A172 (cell line): Measurements from ENCODE around the gene PGGHG. TPM values are rescaled to one million over a fixed set of nuclear protein-coding genes. Genes with fewer than 3 reads are reported as not detected.
"Not testable (repeated sequence)": the region's sequence is repeated elsewhere in the genome, so short reads cannot be mapped to it uniquely, and the experiment has no call there.

Source experiments
- DNase-seq: peaks from one replicate; pipeline ENCODE4 v3.0.0-alpha.2; 2015; ENCODE audit warnings: low spot score
- total RNA-seq: library from RNA; depleted of rRNA; stranded (reverse); fragments of >200 nt; shearing (Covaris generic); gene quantifications from 2 replicates; pipeline ENCODE4 v1.2.3, GENCODE V29; 2014

Gene PGGHG
- total RNA-seq, 1 experiment from 2014 or later: 13.0 TPM

DNA sequence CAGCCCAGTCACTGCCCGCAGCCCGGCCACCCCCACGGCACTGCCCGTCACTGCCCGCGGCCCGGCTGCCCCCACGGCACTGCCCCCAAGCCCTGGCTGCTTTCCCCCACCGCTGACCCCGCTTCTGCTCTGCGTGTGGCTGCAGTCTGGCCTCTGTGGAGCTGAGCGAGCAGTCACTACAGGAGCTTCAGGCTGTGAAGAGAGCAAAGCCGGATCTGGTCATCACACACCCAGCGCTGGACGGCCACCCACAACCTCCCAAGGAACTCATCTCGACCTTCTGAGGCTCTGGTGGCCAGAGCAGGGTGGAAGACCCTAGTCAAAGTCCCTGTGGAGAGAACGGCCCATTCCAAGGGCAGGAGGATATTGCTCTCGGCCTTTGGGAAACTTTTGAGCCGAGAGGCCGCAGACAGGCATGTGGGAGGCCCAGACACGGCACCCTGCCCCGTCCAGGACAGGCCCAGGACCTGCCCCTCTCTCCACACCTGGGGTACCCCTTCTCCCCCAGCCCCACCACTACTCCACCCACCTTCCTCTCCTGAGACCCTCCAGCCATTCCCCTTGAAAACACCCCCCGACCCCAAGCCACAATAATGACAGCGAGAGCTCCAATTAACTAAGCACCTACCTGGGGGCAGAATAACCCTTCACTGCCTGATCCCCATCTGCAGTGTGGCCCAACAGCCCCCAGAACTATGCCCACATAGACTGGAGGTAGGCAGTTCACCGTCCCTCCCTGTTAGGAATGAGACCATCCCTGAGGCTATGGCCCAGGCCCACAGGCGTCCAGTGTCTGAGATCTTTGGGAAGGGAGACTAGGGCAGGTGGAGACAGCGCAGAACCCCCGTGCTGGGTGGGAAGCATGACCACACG lies 3.7 kb upstream of the PGGHG start:
- DNase-seq: no peak

DNA sequence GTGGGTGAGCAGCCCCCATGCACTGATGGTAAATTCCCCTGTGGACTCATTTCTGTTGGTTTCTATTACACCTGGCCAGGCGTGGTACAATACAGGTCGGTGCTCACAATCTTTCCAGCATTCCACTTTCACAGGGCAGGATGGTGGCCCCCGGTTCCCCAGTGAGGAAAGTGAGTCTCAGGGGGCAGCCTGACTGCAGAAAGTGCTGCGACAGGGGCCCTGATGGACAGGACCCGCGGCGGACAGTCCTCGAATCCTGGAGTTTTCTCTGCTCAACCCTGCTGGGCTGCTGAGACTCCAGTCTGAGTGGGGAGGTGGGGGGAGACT lies 3.1 kb upstream of the PGGHG start:
- DNase-seq: no peak

DNA sequence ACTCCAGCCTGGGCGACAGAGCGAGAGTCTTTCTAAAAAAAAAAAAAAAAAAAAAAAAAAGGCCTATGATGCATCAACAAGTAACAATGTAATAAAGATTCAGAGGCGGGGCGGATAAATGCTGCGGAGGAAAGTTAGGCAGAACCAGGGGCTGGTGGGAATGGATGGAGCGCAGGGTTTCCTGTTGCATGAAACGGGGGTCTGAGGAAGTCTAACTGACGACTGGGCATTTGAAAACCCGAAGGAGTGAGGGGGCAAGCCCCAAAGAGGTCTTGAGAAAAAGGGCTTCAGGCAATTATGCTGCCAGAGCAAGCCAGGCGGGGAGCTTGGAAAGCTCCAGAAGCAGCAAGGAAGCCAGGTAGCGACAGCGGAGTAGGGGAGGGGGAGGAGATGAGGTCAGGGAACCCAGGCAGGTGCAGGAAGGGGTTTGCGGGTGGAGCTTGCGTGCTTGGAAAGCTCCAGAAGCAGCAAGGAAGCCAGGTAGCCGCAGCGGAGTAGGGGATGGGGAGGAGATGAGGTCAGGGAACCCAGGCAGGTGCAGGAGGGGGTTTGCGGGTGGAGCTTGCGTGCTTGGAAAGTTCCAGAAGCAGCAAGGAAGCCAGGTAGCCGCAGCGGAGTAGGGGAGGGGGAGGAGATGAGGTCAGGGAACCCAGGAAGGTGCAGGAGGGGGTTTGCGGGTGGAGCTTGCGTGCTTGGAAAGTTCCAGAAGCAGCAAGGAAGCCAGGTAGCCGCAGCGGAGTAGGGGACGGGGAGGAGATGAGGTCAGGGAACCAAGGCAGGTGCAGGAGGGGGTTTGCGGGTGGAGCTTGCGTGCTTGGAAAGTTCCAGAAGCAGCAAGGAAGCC lies 1.7 kb upstream of the PGGHG start:
- not testable (repeated sequence) for DNase-seq

DNA sequence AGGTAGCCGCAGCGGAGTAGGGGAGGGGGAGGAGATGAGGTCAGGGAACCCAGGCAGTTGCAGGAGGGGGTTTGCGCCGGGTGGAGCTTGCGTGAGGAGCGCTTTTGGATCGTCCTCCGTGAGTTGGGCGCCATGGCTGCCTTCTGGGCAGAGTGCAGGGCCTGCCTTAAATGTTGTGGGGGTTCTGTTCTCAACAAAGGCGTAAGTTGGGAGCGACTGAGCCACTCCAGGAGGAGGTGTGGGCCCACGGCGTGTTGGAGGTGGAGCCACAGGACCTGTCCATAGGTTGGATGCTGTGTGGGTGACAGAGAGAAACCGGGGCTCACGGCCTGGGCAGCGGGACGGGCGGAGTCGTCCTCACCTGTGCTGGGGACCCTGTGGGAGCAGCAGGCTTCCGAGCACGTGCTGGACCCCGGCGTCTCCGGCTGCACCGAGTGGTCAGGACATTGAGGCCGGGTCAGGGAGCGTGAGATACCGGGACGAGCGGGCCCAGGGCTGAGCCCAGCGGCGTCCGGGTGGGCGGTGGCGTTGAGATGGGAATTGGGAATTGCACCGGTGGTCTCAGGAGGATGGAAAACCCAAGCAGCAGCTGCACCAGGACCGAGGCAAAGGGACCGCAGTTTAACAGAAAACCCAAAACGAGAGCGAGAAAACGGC lies 977 bp upstream of the PGGHG start:
- no peak for DNase-seq

DNA sequence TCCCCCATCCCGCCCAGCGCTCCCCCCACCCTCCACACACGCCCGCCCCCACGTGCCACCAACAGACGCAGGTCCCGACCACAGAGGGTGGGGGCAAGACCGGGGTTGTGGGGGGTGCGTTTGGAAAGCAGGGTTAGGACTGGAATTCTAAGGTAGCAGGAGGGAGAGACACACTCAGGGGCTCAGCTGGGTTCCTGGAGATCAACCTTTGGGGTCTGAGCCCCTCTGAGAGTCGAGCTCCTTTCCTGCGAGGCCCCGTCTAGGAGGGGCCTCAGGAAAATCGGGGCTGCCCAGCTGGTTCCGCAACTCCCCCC lies 429 bp downstream of the PGGHG start:
- no peak for DNase-seq

DNA sequence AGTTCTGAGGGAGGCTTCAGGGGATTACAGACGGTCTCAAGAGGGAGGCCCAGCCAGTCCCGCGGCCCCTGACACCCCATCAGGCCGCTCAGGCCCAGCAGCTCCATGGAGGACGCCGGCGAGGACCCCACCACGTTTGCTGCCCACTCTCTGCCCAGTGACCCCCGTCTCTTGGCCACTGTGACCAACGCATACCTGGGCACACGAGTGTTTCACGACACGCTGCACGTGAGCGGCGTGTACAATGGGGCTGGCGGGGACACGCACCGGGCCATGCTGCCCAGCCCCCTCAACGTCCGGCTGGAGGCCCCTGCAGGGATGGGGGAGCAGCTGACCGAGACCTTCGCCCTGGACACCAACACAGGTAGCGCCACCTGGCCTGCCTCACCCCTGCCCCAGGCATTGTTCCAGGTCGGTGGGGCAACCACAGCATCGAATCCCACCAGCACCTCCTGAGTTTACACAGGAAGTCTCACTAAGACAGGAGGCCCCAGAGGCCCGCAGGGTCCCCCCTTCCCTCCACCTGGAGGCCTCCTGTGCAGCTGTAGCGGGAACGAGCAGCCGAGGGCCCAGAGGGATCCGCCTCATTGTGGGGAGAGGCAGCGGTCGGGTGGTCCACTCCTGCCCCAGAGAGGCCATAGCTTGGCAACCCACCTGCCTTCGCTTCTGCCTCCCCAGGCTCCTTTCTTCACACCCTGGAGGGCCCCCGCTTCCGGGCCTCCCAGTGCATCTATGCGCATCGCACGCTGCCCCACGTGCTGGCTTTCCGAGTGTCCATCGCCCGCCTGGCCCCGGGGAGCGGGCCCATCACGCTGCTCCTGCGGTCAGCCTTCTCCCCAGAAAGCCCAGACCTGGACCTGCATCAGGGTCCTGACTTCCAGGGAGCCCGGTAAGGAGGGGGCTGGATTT lies 1.0 kb downstream of the PGGHG start:
- DNase-seq: no peak

DNA sequence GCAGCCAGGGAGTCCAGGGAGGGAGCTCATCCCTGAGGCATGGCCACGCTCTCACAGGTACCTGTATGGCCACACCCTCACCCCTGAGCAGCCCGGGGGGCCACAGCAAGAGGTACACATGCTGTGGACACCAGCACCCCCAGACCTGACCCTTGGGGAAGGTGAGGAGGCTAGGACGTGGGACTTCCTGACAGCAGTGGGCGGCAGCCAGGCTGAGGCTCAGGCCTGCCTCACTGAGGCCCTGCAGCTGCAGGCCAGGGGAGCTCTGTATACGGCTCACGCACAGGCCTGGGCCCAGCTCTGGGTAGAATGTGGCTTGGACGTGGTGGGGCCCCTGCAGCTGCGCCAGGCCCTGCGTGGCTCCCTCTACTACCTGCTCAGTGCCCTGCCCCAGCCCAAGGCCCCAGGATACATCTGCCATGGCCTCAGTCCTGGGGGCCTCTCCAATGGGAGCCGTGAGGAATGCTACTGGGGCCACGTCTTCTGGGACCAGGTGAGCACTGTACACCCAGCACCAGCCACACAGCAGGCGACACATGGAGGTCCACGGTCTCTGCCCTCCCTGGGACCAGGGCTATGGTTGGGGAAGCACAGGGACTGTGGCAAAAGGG lies 1.8 kb downstream of the PGGHG start:
- DNase-seq: no peak

DNA sequence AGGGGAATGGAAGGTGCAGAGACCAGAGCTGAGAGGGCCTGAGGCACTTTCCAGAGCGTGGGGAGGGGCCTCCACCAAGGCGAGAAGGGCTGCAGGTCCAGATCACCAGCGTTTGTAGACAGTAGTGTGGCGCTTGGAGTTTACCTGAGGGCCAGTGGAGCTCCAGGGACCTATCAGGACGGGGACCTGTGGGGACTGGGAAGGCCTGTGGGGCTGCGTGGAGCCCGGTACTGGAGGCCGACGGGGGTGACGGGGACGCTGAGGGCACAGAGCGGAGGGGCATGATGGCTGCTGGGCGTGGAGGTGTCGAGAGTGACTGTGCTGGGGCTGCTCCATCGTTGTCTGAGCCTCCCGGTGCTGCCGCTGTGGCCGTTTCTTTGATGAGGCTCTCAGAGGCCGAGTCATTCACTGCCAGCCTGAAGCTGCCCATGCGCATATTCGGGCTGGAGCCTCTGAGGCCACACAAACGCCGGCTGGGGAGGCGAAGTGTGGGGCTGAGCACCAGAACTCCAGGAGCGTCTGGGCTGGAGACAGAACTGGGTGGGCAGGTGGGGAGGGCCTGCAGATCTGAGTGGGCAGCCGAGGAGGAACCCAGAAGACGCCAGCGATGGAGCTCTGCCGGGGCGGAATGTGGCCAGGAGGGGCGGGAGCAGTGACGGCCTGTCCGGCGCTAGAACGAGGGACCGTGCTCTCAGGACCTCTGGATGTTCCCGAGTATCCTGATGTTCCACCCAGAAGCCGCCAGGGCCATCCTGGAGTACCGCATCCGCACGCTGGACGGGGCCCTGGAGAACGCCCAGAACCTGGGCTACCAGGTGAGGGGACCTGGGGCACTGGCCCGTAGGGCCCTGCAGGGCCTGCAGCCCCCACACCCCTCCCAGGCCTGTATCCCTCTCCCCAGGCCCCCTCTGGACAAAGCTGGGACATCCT lies 2.6 kb downstream of the PGGHG start:
- DNase-seq: no peak

DNA sequence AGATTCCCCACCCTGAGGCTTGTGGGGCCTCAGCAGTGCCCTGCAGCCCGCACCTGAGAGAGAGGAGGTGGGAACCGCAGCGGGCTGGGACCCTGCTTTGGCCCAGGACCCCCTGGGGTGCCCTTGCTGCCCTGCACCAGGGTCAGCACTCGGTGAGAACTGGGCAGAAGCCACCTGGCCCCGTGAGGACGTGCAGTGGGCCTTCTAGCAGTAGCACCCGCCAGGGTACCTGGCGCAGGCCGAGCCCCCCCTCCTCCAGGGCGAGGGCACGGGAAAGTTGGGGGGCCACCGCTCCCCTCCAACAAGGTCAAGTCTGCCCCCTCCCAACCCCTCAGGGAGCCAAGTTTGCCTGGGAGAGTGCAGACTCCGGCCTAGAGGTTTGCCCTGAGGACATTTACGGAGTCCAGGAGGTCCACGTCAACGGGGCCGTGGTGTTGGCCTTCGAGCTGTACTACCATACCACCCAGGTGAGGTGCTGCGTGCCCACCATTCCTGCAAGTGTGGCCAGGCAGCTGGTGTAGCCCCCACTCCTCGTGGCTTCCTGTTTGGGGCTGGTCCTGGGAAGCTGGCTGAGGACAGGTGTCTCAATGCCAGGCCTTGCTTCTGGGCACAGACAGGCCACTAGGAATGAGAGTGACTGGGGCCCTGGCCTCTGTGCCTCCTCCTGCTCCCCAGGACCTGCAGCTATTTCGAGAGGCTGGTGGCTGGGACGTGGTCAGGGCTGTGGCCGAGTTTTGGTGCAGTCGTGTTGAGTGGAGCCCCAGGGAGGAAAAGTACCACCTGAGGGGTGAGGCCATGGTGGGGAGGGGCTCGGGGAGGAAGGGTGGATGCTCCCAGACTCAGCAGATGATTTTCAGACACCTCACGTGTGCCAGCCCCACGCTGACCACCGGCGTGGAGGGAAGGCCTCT lies 3.5 kb downstream of the PGGHG start:
- DNase-seq: no peak

DNA sequence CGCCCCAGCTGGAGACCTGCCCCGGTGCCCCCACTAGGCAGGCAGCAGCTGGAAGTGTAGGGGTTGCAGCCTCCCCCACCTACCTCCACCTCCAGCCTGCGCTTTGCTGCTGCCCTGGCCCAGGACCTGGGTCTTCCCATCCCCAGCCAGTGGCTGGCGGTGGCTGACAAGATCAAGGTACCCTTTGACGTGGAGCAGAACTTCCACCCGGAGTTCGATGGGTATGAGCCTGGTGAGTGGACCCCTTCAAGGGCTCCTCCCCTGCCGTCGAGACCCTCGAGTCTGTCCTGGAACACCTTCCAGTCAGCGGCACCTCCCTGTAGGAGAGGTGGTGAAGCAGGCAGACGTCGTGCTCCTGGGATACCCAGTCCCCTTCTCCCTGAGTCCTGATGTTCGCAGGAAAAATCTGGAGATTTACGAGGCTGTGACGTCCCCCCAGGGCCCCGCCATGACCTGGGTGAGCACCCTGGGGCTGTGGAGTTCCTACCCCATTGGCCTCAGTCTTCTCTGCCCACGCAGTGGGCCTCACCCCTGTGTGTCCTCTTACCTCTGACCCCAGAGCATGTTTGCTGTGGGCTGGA lies 4.4 kb downstream of the PGGHG start:
- DNase-seq: no peak

DNA sequence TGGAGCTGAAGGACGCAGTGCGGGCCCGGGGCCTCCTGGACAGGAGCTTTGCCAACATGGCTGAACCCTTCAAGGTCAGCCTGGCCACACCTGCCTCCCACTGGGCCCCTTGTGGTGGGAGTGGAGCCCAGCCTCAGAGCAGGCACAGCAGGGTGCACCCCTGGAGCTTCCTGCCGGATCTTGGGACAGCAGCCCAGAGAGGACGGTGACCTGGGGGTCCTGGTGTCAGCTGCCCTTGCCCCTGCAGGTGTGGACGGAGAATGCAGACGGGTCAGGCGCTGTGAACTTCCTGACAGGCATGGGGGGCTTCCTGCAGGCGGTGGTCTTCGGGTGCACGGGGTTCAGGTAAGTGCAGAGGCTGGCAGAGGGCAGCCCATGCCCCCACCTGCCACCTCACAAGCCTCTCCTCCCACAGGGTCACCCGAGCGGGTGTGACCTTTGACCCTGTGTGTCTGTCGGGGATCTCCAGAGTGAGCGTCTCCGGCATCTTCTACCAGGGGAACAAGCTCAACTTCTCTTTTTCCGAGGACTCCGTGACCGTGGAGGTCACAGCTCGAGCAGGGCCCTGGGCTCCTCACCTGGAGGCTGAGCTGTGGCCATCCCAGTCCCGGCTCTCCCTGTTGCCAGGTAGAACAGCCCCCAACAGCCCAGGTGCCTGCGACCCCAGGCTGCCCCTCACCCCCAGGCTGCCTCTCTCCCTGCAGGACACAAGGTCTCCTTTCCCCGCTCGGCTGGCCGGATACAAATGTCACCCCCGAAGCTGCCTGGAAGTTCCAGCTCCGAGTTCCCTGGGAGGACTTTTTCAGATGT lies 5.1 kb downstream of the PGGHG start:
- no peak for DNase-seq

DNA sequence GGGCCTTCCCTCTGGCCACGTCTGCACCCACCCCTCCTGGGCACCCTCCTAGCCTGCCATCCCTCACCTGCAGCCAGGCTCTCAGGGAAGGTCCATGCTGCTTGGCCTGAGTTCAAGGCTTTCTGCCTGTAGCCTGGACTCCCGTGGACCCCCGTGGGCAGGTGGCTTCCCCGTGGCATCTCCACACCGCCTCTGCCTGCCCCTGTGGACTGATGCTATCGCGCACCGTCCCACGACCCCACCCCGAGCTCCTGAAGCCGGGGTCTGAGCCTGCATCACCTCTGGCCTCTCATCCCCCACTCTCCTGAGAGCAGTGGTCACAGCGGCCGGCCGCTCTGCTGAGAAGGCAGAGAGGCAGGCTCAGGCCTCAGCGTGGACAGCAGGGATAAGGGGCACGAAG lies 5.9 kb downstream of the PGGHG start:
- no peak for DNase-seq

DNA sequence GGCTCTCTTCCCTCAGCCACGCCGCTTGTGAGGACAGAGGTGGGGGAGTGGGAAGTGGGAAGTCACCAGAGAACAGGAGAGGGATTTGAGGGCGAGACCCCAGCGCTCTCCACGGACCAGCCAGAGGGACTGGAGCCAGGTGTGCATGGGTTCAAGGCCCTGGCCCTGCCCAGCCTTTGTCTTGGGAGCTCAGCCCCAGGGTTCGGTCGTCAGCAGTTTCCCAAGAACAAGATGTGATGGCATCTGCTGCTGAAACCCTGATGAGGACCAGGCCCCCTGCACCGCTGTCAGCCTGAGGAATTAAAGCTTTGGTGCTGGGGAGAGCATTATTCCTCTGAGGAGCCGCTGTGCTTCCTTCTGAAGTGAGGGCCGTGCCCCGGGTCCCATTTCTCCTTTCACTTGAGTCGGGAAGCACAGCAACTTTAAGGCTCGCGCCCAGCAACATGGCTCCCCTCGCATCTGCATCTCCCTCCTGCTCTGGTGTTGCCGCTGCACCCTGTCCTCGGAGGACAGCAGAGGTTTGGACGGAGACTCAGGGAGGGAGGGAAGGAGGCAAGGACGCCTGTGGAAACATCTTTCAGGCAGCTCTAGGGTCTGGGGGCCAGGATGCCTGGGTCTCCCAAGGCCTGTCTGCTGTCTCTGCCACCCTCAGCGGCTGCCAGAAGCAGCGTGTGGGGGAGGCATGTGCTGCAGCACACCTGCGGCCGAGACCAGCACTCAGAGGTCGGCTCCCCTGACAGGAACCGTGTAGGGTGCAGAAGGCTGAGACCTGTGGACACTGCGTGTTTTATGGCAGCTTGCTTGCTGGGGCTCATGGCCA lies 6.6 kb downstream of the PGGHG start:
- no peak for DNase-seq

DNA sequence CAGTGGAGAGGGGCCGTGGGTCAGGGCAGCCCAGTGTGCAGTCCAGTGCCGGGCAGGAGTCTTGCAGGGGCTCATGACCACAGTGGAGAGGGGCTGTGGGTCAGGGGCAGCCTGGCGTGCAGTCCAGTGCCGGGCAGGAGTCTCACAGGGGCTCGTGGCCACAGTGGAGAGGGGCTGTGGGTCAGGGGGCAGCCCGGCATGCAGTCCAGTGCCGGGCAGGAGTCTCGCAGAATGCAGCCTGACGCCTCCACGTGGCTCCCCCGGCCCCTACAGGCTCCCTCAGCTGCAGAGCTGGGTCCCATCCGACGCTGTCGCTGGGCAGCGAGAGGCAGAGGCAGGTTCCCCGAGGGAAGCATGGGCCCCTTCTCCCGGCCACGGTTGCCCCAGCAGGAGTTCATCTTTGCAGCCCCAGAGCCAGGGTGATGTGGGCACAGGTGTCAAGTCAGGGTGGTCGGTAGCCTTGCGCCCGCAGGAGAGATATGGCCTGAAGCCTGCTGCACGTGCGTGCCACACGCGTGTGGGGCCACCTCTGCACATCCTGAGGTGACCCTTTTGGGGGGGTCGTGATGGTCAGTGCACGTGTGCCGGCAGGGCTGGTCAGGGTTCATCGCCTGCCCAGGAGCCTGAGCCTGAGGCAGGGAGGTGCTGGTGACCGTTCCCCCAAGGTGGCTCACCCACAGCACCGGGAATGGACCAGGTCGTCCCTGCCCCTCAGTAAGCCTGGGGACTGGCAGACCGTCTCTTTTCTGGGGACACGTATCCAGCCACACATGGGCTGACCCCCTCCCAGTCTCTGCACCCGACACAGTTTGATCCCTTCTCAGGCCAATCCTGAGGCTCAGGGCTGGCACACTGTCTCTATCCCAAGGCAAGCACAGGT lies 7.5 kb downstream of the PGGHG start:
- DNase-seq: no peak

DNA sequence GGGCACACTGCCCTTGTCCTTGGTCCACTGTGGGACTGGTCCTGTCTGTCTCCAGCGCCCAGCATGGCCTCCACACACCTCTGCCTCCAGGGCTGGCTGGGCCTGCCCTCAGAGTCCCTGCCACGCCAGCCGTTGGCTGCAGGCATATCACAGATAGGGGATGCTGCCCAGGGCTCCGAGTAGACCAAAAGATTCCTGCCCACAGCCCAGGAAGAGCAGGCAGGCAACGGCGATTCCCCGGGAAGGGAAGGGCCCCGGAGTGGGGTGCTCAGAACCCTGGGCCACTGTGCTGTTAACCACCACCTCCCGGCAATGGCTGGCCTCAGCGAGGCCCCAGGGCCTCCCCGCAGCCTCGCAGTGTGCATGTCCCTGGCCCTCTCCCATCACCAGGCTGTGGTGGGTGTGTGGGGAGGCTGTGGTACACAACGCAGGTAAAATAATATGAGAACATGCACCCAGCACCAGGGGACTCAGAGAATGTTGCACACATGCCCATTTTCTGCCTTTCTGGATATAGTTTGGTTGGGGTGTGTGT lies 8.2 kb downstream of the PGGHG start:
- DNase-seq: no peak
